Activated CD4-positive, alpha-beta T cell treated with anti-CD3 and anti-CD28 coated beads, Interleukin-2, amount 50 U/mL, for 4 hours (primary cell): Measurements from ENCODE around the gene PCNT.

Source experiments
- DNase-seq, 2 experiments: peaks; one replicate each; pipeline ENCODE4 v3.0.0-alpha.2; 2020

Gene PCNT

GRCh38 chr21:46334351-46335140 is 10.6 kb downstream of the PCNT start:
- no peak for DNase-seq

- DNase-seq = no peak
Measured at GRCh38 chr21:46336603-46337002, 12.6 kb downstream of the PCNT start.

- no peak for DNase-seq
Measured at GRCh38 chr21:46340998-46341397, 17.0 kb downstream of the PCNT start.

- DNase-seq = no peak
Measured at GRCh38 chr21:46344219-46344915, 20.4 kb downstream of the PCNT start.

GRCh38 chr21:46345861-46346260 is 21.9 kb downstream of the PCNT start:
- no peak for DNase-seq

GRCh38 chr21:46346296-46347202 is 22.6 kb downstream of the PCNT start:
- DNase-seq = no peak

- no peak for DNase-seq
Measured at GRCh38 chr21:46347203-46347550, 23.2 kb downstream of the PCNT start.

- DNase-seq = no peak
Measured at GRCh38 chr21:46347791-46348381, 23.9 kb downstream of the PCNT start.

- no peak for DNase-seq
Measured at GRCh38 chr21:46349134-46349760, 25.3 kb downstream of the PCNT start.

GRCh38 chr21:46350571-46350970 is 26.6 kb downstream of the PCNT start:
- DNase-seq = no peak

- no peak for DNase-seq
Measured at GRCh38 chr21:46350981-46351380, 27.0 kb downstream of the PCNT start.

GRCh38 chr21:46351476-46352163 is 27.7 kb downstream of the PCNT start:
- DNase-seq = no peak

GRCh38 chr21:46352164-46352515 is 28.2 kb downstream of the PCNT start:
- DNase-seq = no peak

- no peak for DNase-seq
Measured at GRCh38 chr21:46352913-46353312, 29.0 kb downstream of the PCNT start.

GRCh38 chr21:46354046-46354445 is 30.1 kb downstream of the PCNT start:
- no peak for DNase-seq

GRCh38 chr21:46354518-46354917 is 30.6 kb downstream of the PCNT start:
- DNase-seq = no peak

GRCh38 chr21:46355161-46356004 is 31.4 kb downstream of the PCNT start:
- no peak for DNase-seq

- no peak for DNase-seq
Measured at GRCh38 chr21:46356005-46356338, 32.0 kb downstream of the PCNT start.

GRCh38 chr21:46356494-46357334 is 32.8 kb downstream of the PCNT start:
- no peak for DNase-seq

- no peak for DNase-seq
Measured at GRCh38 chr21:46357335-46357604, 33.3 kb downstream of the PCNT start.
